ENCODE data around the gene CHID1.

DNA sequence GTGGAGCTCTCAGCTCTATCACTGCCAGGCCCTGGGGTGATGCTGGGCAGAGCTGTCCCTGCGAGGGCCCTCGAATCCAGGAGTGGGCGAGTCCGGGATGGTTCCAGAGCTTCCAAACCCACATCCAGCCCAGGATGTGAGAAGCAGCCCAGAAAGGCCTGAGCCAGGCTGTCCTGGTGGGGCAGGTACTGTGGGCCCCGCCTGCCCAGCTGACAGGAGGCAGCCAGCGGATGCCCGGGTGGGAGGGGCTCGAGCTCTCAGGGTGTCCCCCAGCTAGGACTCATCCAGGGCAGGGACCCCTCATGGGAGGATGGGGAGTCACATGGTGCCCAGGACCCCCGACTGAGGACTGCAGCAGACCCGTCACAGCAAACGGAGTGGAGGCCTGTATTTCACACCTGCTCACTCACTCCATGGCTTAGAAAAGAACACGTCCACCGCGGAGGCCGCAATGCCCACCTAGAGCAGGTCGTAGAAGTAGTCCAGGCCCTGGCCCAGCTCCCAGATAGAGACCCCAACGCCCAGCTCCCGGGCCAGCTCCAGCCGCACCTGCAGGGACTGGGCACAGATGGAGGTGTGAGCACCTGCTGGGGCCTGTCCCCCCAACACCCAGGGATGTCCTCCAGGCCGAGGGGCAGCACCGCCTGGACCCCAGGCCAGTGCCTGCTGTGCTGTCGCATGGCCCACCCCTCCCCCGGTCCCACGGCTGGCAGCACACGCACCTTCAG lies 41.0 kb downstream of the CHID1 start:
- TF ChIP-seq, protein P1, sequence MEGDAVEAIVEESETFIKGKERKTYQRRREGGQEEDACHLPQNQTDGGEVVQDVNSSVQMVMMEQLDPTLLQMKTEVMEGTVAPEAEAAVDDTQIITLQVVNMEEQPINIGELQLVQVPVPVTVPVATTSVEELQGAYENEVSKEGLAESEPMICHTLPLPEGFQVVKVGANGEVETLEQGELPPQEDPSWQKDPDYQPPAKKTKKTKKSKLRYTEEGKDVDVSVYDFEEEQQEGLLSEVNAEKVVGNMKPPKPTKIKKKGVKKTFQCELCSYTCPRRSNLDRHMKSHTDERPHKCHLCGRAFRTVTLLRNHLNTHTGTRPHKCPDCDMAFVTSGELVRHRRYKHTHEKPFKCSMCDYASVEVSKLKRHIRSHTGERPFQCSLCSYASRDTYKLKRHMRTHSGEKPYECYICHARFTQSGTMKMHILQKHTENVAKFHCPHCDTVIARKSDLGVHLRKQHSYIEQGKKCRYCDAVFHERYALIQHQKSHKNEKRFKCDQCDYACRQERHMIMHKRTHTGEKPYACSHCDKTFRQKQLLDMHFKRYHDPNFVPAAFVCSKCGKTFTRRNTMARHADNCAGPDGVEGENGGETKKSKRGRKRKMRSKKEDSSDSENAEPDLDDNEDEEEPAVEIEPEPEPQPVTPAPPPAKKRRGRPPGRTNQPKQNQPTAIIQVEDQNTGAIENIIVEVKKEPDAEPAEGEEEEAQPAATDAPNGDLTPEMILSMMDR (IDR thresholded peaks at IDR 0.05): no peak
- TF ChIP-seq POLR2A (IDR thresholded peaks at IDR 0.05) (no peak), POLR2AphosphoS5 (IDR thresholded peaks at IDR 0.05; ENCODE audit: insufficient read depth in 1 of 2, low read depth in 1 of 2) (no peak)
